Activated CD4-positive, alpha-beta T cell treated with anti-CD3 and anti-CD28 coated beads for 24 hours (primary cell): ENCODE data around the gene PITPNB.
A peak's percentile ranks its signal among the peaks of the same experiment; 100 is the strongest.

Source experiments
- DNase-seq, 2 donors: peaks; one replicate each; pipeline ENCODE4 v3.0.0-alpha.2; 2020; ENCODE audit warnings: low read depth in 2 of 2

The PITPNB gene

GRCh38 chr22:27833803-27834202 lies 85.3 kb downstream of the PITPNB start:
- no peak for DNase-seq

GRCh38 chr22:27832606-27833005 lies 86.5 kb downstream of the PITPNB start:
- DNase-seq, result no peak

- DNase-seq, result no peak
Observed at GRCh38 chr22:27829620-27830019, 89.4 kb downstream of the PITPNB start.

GRCh38 chr22:27827604-27828587 lies 91.2 kb downstream of the PITPNB start:
- no peak for DNase-seq

GRCh38 chr22:27825174-27825573 lies 93.9 kb downstream of the PITPNB start:
- no peak for DNase-seq

GRCh38 chr22:27823221-27823620 lies 95.8 kb downstream of the PITPNB start:
- no peak for DNase-seq

GRCh38 chr22:27820896-27821866 lies 97.9 kb downstream of the PITPNB start:
- DNase-seq, result no peak

GRCh38 chr22:27816552-27816951 lies 102.5 kb downstream of the PITPNB start:
- DNase-seq, result no peak

GRCh38 chr22:27815826-27816530 lies 103.1 kb downstream of the PITPNB start:
- DNase-seq, result no peak

GRCh38 chr22:27814993-27815392 lies 104.1 kb downstream of the PITPNB start:
- DNase-seq, result no peak

- no peak for DNase-seq
Observed at GRCh38 chr22:27811778-27812177, 107.3 kb downstream of the PITPNB start.

GRCh38 chr22:27810609-27811151 lies 108.4 kb downstream of the PITPNB start:
- DNase-seq, result no peak

- no peak for DNase-seq
Observed at GRCh38 chr22:27809700-27810608, 109.1 kb downstream of the PITPNB start.

GRCh38 chr22:27809226-27809603 lies 109.8 kb downstream of the PITPNB start:
- no peak for DNase-seq

GRCh38 chr22:27808451-27809225 lies 110.4 kb downstream of the PITPNB start:
- DNase-seq, result no peak

GRCh38 chr22:27805841-27806240 lies 113.2 kb downstream of the PITPNB start:
- DNase-seq, result no peak

- DNase-seq, result peak in 1 of 2 donors; percentile 44
Observed at GRCh38 chr22:27804470-27805297, 114.4 kb downstream of the PITPNB start.

GRCh38 chr22:27803841-27804415 lies 115.1 kb downstream of the PITPNB start:
- DNase-seq, result no peak
